DMS79 treated with DMSO at 0.1 percent for 48 hours (cell line): ENCODE measurements around the gene ABI2.
"Not testable (repeated sequence)": the region's sequence is repeated elsewhere in the genome, so short reads cannot be mapped to it uniquely, and the experiment has no call there.

Experiments used
- DNase-seq: peaks from one replicate; lab custom pipeline; 2025; lab: John Stamatoyannopoulos, UW

The ABI2 gene

GRCh38 chr2:203327901-203328759 is at the start of gene ABI2:
Gene ABI2 (plus strand): TSS chr2:203328394. CDS start chr2:203328515, 121 bp downstream.
- DNase-seq = peak; percentile 94

- DNase-seq = no peak
Observed at GRCh38 chr2:203279288-203279687, 48.9 kb upstream of the ABI2 start.

GRCh38 chr2:203280428-203281064 is 47.6 kb upstream of the ABI2 start:
- no peak for DNase-seq

- DNase-seq = no peak
Observed at GRCh38 chr2:203282101-203282500, 46.1 kb upstream of the ABI2 start.

- no peak for DNase-seq
Observed at GRCh38 chr2:203286532-203286931, 41.7 kb upstream of the ABI2 start.

- no peak for DNase-seq
Observed at GRCh38 chr2:203301667-203302066, 26.5 kb upstream of the ABI2 start.

GRCh38 chr2:203302586-203302985 is 25.6 kb upstream of the ABI2 start:
- DNase-seq = not testable (repeated sequence)

- no peak for DNase-seq
Observed at GRCh38 chr2:203310688-203311436, 17.3 kb upstream of the ABI2 start.

- no peak for DNase-seq
Observed at GRCh38 chr2:203326356-203326755, 1.8 kb upstream of the ABI2 start.

GRCh38 chr2:203327582-203327900 is 653 bp upstream of the ABI2 start:
- peak; percentile 67 for DNase-seq

- peak; percentile 34 for DNase-seq
Observed at GRCh38 chr2:203328760-203329540, 756 bp downstream of the ABI2 start.

GRCh38 chr2:203330434-203330833 is 2.2 kb downstream of the ABI2 start:
- DNase-seq = no peak

GRCh38 chr2:203338322-203338721 is 10.1 kb downstream of the ABI2 start:
- no peak for DNase-seq

- DNase-seq = peak; percentile 14
Observed at GRCh38 chr2:203340791-203341487, 12.7 kb downstream of the ABI2 start.

GRCh38 chr2:203341741-203342310 is 13.6 kb downstream of the ABI2 start:
- no peak for DNase-seq

GRCh38 chr2:203342374-203342773 is 14.2 kb downstream of the ABI2 start:
- DNase-seq = not testable (repeated sequence)

GRCh38 chr2:203344667-203345066 is 16.5 kb downstream of the ABI2 start:
- DNase-seq = no peak

GRCh38 chr2:203346612-203347011 is 18.4 kb downstream of the ABI2 start:
- DNase-seq = no peak

GRCh38 chr2:203347375-203347774 is 19.2 kb downstream of the ABI2 start:
- no peak for DNase-seq

GRCh38 chr2:203352604-203353255 is 24.5 kb downstream of the ABI2 start:
- DNase-seq = no peak
